HUDEP-2 (cell line): ENCODE data around the gene IL11.

ENCODE experiments used
- DNase-seq, 76 experiments: peaks; one replicate each; lab custom pipeline; 2025; ENCODE audit not compliant: unreplicated experiment in 76 of 76; lab: John Stamatoyannopoulos, UW

IL11 gene

GRCh38 chr19:55353803-55354697 is 16.2 kb downstream of the IL11 start:
- DNase-seq: peak in 62 of 76 experiments; percentile 25 to 95 (median 70)

- no peak for DNase-seq
These were observed 16.9 kb downstream of the IL11 start for GRCh38 chr19:55353356-55353802.

GRCh38 chr19:55352549-55353145 is 17.6 kb downstream of the IL11 start:
- no peak for DNase-seq

- DNase-seq: no peak
These were observed 18.2 kb downstream of the IL11 start for GRCh38 chr19:55352040-55352439.

GRCh38 chr19:55350620-55351315 is 19.5 kb downstream of the IL11 start:
- DNase-seq: no peak

- no peak for DNase-seq
These were observed 21.8 kb downstream of the IL11 start for GRCh38 chr19:55348317-55349034.

- no peak for DNase-seq
These were observed 22.7 kb downstream of the IL11 start for GRCh38 chr19:55347442-55348009.

GRCh38 chr19:55346725-55347441 is 23.4 kb downstream of the IL11 start:
- no peak for DNase-seq

GRCh38 chr19:55345818-55346724 is 24.2 kb downstream of the IL11 start:
- DNase-seq: peak in 74 of 76 experiments; percentile 45 to 98 (median 83)

- no peak for DNase-seq
These were observed 25.0 kb downstream of the IL11 start for GRCh38 chr19:55345101-55345817.

- peak in 48 of 76 experiments; percentile 7 to 67 (median 41) for DNase-seq
These were observed 25.8 kb downstream of the IL11 start for GRCh38 chr19:55344444-55344843.

GRCh38 chr19:55341595-55342531 is 28.4 kb downstream of the IL11 start:
- DNase-seq: no peak

GRCh38 chr19:55341171-55341588 is 29.1 kb downstream of the IL11 start:
- DNase-seq: peak in 73 of 76 experiments; percentile 28 to 93 (median 79)

- peak in 13 of 76 experiments; percentile 18 to 46 (median 30) for DNase-seq
These were observed 29.5 kb downstream of the IL11 start for GRCh38 chr19:55340784-55341147.

- DNase-seq: peak in 28 of 76 experiments; percentile 14 to 64 (median 44)
These were observed 30.1 kb downstream of the IL11 start for GRCh38 chr19:55339889-55340783.
